ENCODE measurements around the gene CUL2. TPM values are rescaled to one million over a fixed set of nuclear protein-coding genes. Genes with fewer than 3 reads are reported as not detected.

Gene CUL2
- total and polyA plus RNA-seq, 2 experiments from 2014 or later = 25.8 to 34.4 TPM

DNA sequence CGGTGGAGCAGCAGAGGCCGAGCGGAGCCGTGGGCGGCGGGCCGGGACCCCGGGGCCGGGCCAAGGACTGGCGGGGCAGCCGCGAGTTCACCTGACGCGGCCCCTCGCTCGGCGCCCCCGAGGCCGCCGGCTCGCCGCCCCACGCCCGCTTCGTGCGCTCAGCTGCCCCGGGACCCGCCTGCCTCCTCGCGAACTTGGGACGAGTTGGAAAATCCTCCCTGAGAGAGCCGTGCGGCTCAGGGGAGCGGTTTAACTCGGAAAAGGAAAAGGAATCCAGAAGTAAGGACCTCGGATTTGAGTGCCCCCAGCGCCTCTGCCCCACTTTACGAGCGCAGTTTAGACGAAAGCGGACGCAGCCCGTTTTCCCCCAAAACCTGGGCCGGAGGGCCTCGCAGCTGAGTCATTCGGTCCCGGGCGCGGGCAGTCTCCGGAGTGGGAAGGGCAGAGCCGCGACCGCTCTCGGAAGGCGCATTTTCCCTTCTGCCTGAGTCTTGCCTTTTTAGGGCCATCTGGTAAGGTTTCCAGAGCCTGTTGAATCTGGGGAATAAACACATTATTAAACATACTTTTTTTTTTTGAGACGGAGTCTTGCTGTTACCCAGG is 37.2 kb upstream of the CUL2 start:
- WGBS (ENCODE audit: low lambda C conversion rate, missing lambda C conversion rate) = 3% methylated on average over 35 of the region's 56 CpGs
- Histone ChIP-seq H3K4me2 (peak overlapping the region; percentile 84), H3K36me3 (replicated peaks; ENCODE audit: insufficient read depth, low read depth) (no peaks in the 10 kb centered on the region), H4K20me1 (ENCODE audit: insufficient read depth, poor library complexity, severe bottlenecking) (peaks cover 3% of the 10 kb centered on the region), H3K9me2 (replicated peaks; ENCODE audit: insufficient read depth) (no peaks in the 10 kb centered on the region), H2AFZ (peak overlapping the region; percentile 78), H3K4me1 (ENCODE audit: insufficient read depth) (peaks cover 11% of the 10 kb centered on the region), H3K27ac (peak overlapping the region; percentile 100), H3K79me2 (peaks cover 37% of the 10 kb centered on the region), H3K9me3 (ENCODE audit: low read depth) (no peaks in the 10 kb centered on the region), H3K27me3 (no peaks in the 10 kb centered on the region), H3K4me3 (peak overlapping the region; percentile 90)
- TF ChIP-seq, protein P1, sequence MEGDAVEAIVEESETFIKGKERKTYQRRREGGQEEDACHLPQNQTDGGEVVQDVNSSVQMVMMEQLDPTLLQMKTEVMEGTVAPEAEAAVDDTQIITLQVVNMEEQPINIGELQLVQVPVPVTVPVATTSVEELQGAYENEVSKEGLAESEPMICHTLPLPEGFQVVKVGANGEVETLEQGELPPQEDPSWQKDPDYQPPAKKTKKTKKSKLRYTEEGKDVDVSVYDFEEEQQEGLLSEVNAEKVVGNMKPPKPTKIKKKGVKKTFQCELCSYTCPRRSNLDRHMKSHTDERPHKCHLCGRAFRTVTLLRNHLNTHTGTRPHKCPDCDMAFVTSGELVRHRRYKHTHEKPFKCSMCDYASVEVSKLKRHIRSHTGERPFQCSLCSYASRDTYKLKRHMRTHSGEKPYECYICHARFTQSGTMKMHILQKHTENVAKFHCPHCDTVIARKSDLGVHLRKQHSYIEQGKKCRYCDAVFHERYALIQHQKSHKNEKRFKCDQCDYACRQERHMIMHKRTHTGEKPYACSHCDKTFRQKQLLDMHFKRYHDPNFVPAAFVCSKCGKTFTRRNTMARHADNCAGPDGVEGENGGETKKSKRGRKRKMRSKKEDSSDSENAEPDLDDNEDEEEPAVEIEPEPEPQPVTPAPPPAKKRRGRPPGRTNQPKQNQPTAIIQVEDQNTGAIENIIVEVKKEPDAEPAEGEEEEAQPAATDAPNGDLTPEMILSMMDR (IDR thresholded peaks at IDR 0.05; ENCODE audit: poor library complexity) = no peak
- TF ChIP-seq EZH2 (IDR thresholded peaks at IDR 0.05; ENCODE audit: borderline replicate concordance) (no peak), EZH2phosphoT487 (IDR thresholded peaks at IDR 0.05; ENCODE audit: low read depth, severe bottlenecking, unreplicated experiment) (no peak)
- DNase-seq (ENCODE audit: low spot score) = peak; percentile 84

DNA sequence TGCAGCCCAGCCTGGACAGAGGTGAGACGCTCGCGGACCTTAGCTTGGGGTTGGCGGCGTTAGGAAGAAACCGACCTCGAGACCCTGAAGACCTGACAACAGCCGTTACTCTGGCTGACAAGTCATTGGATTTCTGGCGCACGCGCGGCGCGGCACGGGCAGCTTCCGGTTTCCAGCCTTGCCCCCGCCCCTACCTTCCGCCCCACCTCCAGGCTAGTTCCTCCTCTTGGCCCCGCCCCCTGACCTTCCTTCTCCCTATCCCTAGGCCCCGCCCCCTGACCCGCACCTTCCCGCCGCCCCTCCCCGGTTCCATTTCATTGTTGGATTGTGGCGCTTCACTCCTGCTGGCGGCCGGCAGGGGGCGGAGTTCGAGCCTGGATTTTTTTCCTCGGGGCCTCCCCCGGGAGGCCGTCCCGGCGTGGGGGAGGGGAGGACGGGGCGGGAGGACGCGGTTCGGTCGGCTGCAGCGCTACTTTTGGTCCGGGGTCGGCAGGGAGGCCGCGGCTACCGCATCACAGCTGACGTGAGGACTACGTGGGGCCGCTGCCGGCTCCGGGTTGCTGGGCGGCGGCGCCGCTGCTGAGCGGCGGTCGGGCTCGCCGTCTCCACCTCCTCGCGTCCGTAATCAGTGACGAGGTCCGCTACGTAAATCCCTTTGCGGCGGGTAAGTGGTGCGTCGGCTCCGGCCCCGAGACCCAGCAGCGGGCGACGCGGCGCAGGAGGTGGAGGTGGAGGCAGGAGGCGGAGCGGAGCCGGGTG is 36.6 kb upstream of the CUL2 start, which contains the start of gene CREM:
TSS of gene CREM (plus strand) at position 317 of the 759 bp plus-strand sequence. CDS start 10,990 bp downstream, outside the sequence.
- Histone ChIP-seq H4K20me1 (ENCODE audit: insufficient read depth, poor library complexity, severe bottlenecking) (peaks cover 3% of the 10 kb centered on the region), H3K4me2 (peak within 1 kb of the TSS; percentile 84), H3K4me3 (peak within 1 kb of the TSS; percentile 90), H3K27me3 (no peaks in the 10 kb centered on the region), H3K36me3 (replicated peaks; ENCODE audit: insufficient read depth, low read depth) (no peaks in the 10 kb centered on the region), H3K27ac (peak within 1 kb of the TSS; percentile 100), H2AFZ (peak within 1 kb of the TSS; percentile 92), H3K9me3 (ENCODE audit: low read depth) (no peaks in the 10 kb centered on the region), H3K79me2 (peaks cover 30% of the 10 kb centered on the region), H3K4me1 (ENCODE audit: insufficient read depth) (peaks cover 11% of the 10 kb centered on the region), H3K9me2 (replicated peaks; ENCODE audit: insufficient read depth) (no peaks in the 10 kb centered on the region)
- TF ChIP-seq, protein P1 (IDR thresholded peaks at IDR 0.05; ENCODE audit: poor library complexity) = peak; percentile 100
- TF ChIP-seq EZH2phosphoT487 (IDR thresholded peaks at IDR 0.05; ENCODE audit: low read depth, severe bottlenecking, unreplicated experiment) (no peak), EZH2 (IDR thresholded peaks at IDR 0.05; ENCODE audit: borderline replicate concordance) (no peak)
- WGBS (ENCODE audit: low lambda C conversion rate, missing lambda C conversion rate) = under 1% methylated on average over 46 of the region's 80 CpGs
- DNase-seq (ENCODE audit: low spot score) = peak; percentile 100

DNA sequence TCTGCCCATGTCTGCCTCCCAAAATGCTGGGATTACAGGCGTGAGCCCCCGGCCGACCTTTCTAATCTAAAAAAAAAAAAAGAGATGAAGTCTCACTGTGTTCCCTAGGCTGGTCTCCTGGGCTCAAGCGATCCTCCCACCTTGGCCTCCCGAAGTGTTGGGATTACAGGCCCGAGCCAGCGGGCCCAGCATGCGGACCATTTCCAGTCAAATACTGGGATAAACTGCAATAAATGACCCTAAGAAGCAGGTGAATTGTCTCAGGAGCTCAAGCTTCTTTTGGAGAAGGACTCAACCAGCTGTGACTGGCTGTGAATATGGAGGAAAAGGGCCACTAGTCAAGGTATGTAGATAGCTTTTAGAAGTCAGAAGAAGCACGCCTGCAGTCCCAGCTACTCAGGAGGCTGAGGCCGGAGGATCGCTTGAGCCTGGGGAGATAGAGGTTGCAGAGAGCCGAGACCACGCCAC is 36.0 kb upstream of the CUL2 start:
- no peaks in the 10 kb centered on the region for H3K9me3 ChIP-seq (ENCODE audit: low read depth)
- H3K27ac ChIP-seq = peak overlapping the region; percentile 66
- peak overlapping the region; percentile 92 for H2AFZ ChIP-seq
- TF ChIP-seq EZH2phosphoT487 (IDR thresholded peaks at IDR 0.05; ENCODE audit: low read depth, severe bottlenecking, unreplicated experiment) (no peak), EZH2 (IDR thresholded peaks at IDR 0.05; ENCODE audit: borderline replicate concordance) (no peak)
- TF ChIP-seq, protein P1 (IDR thresholded peaks at IDR 0.05; ENCODE audit: poor library complexity) = no peak
- peaks cover 3% of the 10 kb centered on the region for H4K20me1 ChIP-seq (ENCODE audit: insufficient read depth, poor library complexity, severe bottlenecking)
- DNase-seq (ENCODE audit: low spot score) = no peak
- H3K79me2 ChIP-seq = peaks cover 26% of the 10 kb centered on the region
- no peaks in the 10 kb centered on the region for H3K27me3 ChIP-seq
- peak overlapping the region; percentile 77 for H3K4me2 ChIP-seq
- H3K4me1 ChIP-seq (ENCODE audit: insufficient read depth) = peaks cover 11% of the 10 kb centered on the region
- no peaks in the 10 kb centered on the region for H3K36me3 ChIP-seq (replicated peaks; ENCODE audit: insufficient read depth, low read depth)
- 87% methylated on average over 13 of the region's 13 CpGs for WGBS (ENCODE audit: low lambda C conversion rate, missing lambda C conversion rate)
- no peaks in the 10 kb centered on the region for H3K9me2 ChIP-seq (replicated peaks; ENCODE audit: insufficient read depth)
- H3K4me3 ChIP-seq = peak overlapping the region; percentile 11

All from hepatocyte (in vitro differentiated cells).